ENCODE data around the gene EVC.
"Not testable (repeated sequence)": the region's sequence is repeated elsewhere in the genome, so short reads cannot be mapped to it uniquely, and the experiment has no call there.

EVC gene

GRCh38 chr4:5717449-5718158 is 6.6 kb downstream of the EVC start:
- no peak overlapping the region for H3K27ac ChIP-seq
- peaks cover 0 to 24% (median 5%) of the 10 kb centered on the region in 11 experiments; a peak in 5 of 22 replicates for H3K36me3 ChIP-seq
- TF ChIP-seq Cebpa-rat (IDR thresholded peaks at IDR 0.05) = no peak
- H3K9me3 ChIP-seq (replicated peaks in 1 of 11) = peaks cover 14 to 25% (median 19%) of the 10 kb centered on the region in 11 experiments
- no peak overlapping the region for H3K4me2 ChIP-seq
- no peaks in the 10 kb centered on the region; a peak in 1 of 22 replicates for H4K20me1 ChIP-seq
- H3K27me3 ChIP-seq = no peaks in the 10 kb centered on the region
- peaks cover 0 to 16% (median 8%) of the 10 kb centered on the region in 10 experiments; a peak in 12 of 20 replicates for H3K4me1 ChIP-seq
- no peak overlapping the region for H3K9ac ChIP-seq
- no peak overlapping the region for H3K4me3 ChIP-seq

- Histone ChIP-seq H3K27ac (no peak overlapping the region), H3K4me3 (no peak overlapping the region), H3K36me3 (peaks cover 0 to 24% (median 5%) of the 10 kb centered on the region in 11 experiments; a peak in 5 of 22 replicates), H3K4me2 (no peak overlapping the region), H3K4me1 (peaks cover 0 to 15% (median 8%) of the 10 kb centered on the region in 10 experiments; a peak in 12 of 20 replicates), H3K27me3 (no peaks in the 10 kb centered on the region), H3K9ac (no peak overlapping the region), H4K20me1 (no peaks in the 10 kb centered on the region; a peak in 1 of 22 replicates), H3K9me3 (replicated peaks in 1 of 11) (peaks cover 14 to 25% (median 19%) of the 10 kb centered on the region in 11 experiments)
- TF ChIP-seq Cebpa-rat (IDR thresholded peaks at IDR 0.05) = no peak
Measured at GRCh38 chr4:5718411-5718810, 7.4 kb downstream of the EVC start.

- H3K27me3 ChIP-seq = no peaks in the 10 kb centered on the region
- no peak overlapping the region for H3K4me3 ChIP-seq
- no peak overlapping the region for H3K27ac ChIP-seq
- H3K9me3 ChIP-seq (replicated peaks in 1 of 11) = peaks cover 10 to 17% (median 14%) of the 10 kb centered on the region in 11 experiments
- no peak for TF ChIP-seq Cebpa-rat (IDR thresholded peaks at IDR 0.05)
- H3K4me1 ChIP-seq = peaks cover 0 to 15% (median 8%) of the 10 kb centered on the region in 10 experiments; a peak in 12 of 20 replicates
- H3K4me2 ChIP-seq = peak overlapping the region in 2 of 11 experiments; percentile 16 to 47; a peak in 4 of 22 replicates
- no peaks in the 10 kb centered on the region; a peak in 1 of 22 replicates for H4K20me1 ChIP-seq
- peaks cover 0 to 21% (median 5%) of the 10 kb centered on the region in 11 experiments; a peak in 5 of 22 replicates for H3K36me3 ChIP-seq
- no peak overlapping the region for H3K9ac ChIP-seq
Measured at GRCh38 chr4:5719350-5720055, 8.5 kb downstream of the EVC start.

GRCh38 chr4:5720157-5720850 is 9.3 kb downstream of the EVC start:
- Histone ChIP-seq H3K9ac (no peak overlapping the region), H4K20me1 (no peaks in the 10 kb centered on the region; a peak in 1 of 22 replicates), H3K27me3 (no peaks in the 10 kb centered on the region), H3K9me3 (replicated peaks in 1 of 11) (peaks cover 2 to 9% (median 6%) of the 10 kb centered on the region in 11 experiments), H3K4me3 (no peak overlapping the region), H3K36me3 (peaks cover 0 to 13% (median under 1%) of the 10 kb centered on the region in 11 experiments; a peak in 5 of 22 replicates), H3K4me1 (peaks cover 0 to 15% (median 8%) of the 10 kb centered on the region in 10 experiments; a peak in 12 of 20 replicates), H3K4me2 (peak overlapping the region in 2 of 11 experiments; percentile 16 to 47; a peak in 2 of 22 replicates), H3K27ac (no peak overlapping the region)
- no peak for TF ChIP-seq Cebpa-rat (IDR thresholded peaks at IDR 0.05)

GRCh38 chr4:5720980-5721379 is 10.0 kb downstream of the EVC start:
- Histone ChIP-seq H3K9me3 (replicated peaks in 1 of 11) (peaks cover 0 to 6% (median 3%) of the 10 kb centered on the region in 11 experiments; a peak in 13 of 22 replicates), H3K27ac (no peak overlapping the region), H3K4me2 (no peak overlapping the region), H3K36me3 (peaks cover 0 to 16% (median 3%) of the 10 kb centered on the region in 11 experiments; a peak in 7 of 22 replicates), H3K9ac (no peak overlapping the region), H3K4me1 (peaks cover 0 to 15% (median 8%) of the 10 kb centered on the region in 10 experiments; a peak in 12 of 20 replicates), H3K27me3 (no peaks in the 10 kb centered on the region), H4K20me1 (no peaks in the 10 kb centered on the region; a peak in 1 of 22 replicates), H3K4me3 (no peak overlapping the region)
- TF ChIP-seq Cebpa-rat (IDR thresholded peaks at IDR 0.05) = no peak

GRCh38 chr4:5721923-5722322 is 10.9 kb downstream of the EVC start:
- peaks cover 0 to 19% (median 6%) of the 10 kb centered on the region in 11 experiments; a peak in 8 of 22 replicates for H3K36me3 ChIP-seq
- no peak overlapping the region for H3K4me2 ChIP-seq
- peaks cover 0 to 9% (median 6%) of the 10 kb centered on the region in 11 experiments; a peak in 8 of 22 replicates for H3K9me3 ChIP-seq (replicated peaks in 1 of 11)
- H3K27me3 ChIP-seq = no peaks in the 10 kb centered on the region
- no peak for TF ChIP-seq Cebpa-rat (IDR thresholded peaks at IDR 0.05)
- H3K4me1 ChIP-seq = peaks cover 0 to 15% (median 8%) of the 10 kb centered on the region in 10 experiments; a peak in 12 of 20 replicates
- no peak overlapping the region for H3K9ac ChIP-seq
- H3K27ac ChIP-seq = no peak overlapping the region
- no peak overlapping the region for H3K4me3 ChIP-seq
- H4K20me1 ChIP-seq = no peaks in the 10 kb centered on the region; a peak in 1 of 22 replicates

- Histone ChIP-seq H4K20me1 (no peaks in the 10 kb centered on the region; a peak in 1 of 22 replicates), H3K9me3 (replicated peaks in 1 of 11) (peaks cover 0 to 9% (median 6%) of the 10 kb centered on the region in 11 experiments; a peak in 8 of 22 replicates), H3K4me2 (no peak overlapping the region), H3K4me3 (no peak overlapping the region), H3K9ac (no peak overlapping the region), H3K27me3 (no peaks in the 10 kb centered on the region), H3K27ac (no peak overlapping the region), H3K36me3 (peaks cover 0 to 19% (median 6%) of the 10 kb centered on the region in 11 experiments; a peak in 8 of 22 replicates), H3K4me1 (peaks cover 0 to 15% (median 8%) of the 10 kb centered on the region in 10 experiments; a peak in 12 of 20 replicates)
- no peak for TF ChIP-seq Cebpa-rat (IDR thresholded peaks at IDR 0.05)
Measured at GRCh38 chr4:5722328-5722727, 11.3 kb downstream of the EVC start.

- Histone ChIP-seq H3K27ac (no peak overlapping the region), H3K36me3 (peaks cover 0 to 22% (median 7%) of the 10 kb centered on the region in 11 experiments; a peak in 8 of 22 replicates), H3K27me3 (no peaks in the 10 kb centered on the region), H3K4me3 (no peak overlapping the region), H4K20me1 (no peaks in the 10 kb centered on the region; a peak in 1 of 22 replicates), H3K9me3 (replicated peaks in 1 of 11) (peaks cover 0 to 9% (median 6%) of the 10 kb centered on the region in 11 experiments; a peak in 8 of 22 replicates), H3K4me2 (no peak overlapping the region), H3K9ac (no peak overlapping the region), H3K4me1 (peaks cover 0 to 21% (median 9%) of the 10 kb centered on the region in 10 experiments; a peak in 15 of 20 replicates)
- TF ChIP-seq Cebpa-rat (IDR thresholded peaks at IDR 0.05) = no peak
Measured at GRCh38 chr4:5724377-5724776, 13.4 kb downstream of the EVC start.

- Histone ChIP-seq H3K36me3 (peaks cover 0 to 31% (median 10%) of the 10 kb centered on the region in 11 experiments; a peak in 12 of 22 replicates), H3K4me2 (peak overlapping the region in 6 of 11 experiments; percentile 27 to 80 (median 64); a peak in 11 of 22 replicates), H3K27ac (peak overlapping the region in 3 of 11 experiments; percentile 7 to 44 (median 38); a peak in 4 of 22 replicates), H3K4me1 (peaks cover 0 to 41% (median 30%) of the 10 kb centered on the region in 10 experiments; a peak in 15 of 20 replicates)
- not testable (repeated sequence) for H3K27me3 ChIP-seq; H3K9me3 ChIP-seq (replicated peaks in 1 of 11); H3K4me3 ChIP-seq; H4K20me1 ChIP-seq; H3K9ac ChIP-seq
Measured at GRCh38 chr4:5728412-5728811, 17.4 kb downstream of the EVC start.
